Inferior parietal cortex (tissue), 1 donor: ENCODE results near the gene ZNF580.
A peak's percentile ranks its signal among the peaks of the same experiment; 100 is the strongest.

Source experiments
- DNase-seq: peaks from one replicate; pipeline ENCODE4 v3.0.0-alpha.2; 2016; ENCODE audit errors: extremely low spot score

The ZNF580 gene

DNA sequence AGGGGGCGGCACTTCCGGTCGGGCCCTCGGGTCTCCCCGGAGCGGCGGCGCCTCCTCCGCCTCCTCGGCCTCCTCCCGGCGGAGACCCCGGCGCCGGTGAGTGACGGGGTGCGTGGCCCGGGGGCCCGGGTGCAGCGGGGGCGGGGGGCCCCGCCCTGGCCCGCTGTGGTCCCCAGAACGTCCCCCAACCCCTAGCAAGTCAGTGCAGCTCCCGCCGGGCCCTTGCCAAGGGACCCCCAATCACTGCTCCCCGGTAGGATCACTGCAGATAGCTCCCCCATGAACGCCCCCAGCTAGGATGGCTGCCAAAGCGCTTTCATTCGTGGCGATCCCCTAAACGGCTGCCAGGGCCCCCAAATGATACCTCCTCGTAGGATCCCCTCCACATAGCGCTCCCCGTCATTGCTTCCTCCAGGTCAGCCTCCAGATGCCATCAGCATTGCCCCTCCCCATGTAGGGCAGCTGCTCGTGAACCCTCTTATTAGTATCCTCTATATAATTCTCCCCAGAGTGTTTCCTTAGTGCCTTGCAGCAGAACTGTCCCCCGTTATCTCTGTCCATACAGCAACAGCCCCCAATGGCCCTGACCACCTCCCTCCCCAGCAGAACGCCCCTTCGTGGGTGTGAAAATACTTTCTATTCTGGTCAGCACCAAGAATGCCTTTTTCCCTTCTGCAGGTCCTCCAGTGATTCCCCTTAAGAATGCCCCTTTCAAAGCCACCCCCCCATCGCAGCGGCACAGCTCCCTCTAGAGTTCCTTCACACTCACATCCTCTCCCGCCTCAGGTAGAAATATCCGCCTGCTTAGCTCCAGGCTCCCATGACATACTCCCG lies 34.9 kb upstream of the ZNF580 start, which contains the start of gene ZNF865:
Gene ZNF865, plus strand, starts transcription at position 11 of the 834 bp plus-strand sequence. CDS start 7,972 bp downstream, outside the sequence.
- DNase-seq, result peak; percentile 54

DNA sequence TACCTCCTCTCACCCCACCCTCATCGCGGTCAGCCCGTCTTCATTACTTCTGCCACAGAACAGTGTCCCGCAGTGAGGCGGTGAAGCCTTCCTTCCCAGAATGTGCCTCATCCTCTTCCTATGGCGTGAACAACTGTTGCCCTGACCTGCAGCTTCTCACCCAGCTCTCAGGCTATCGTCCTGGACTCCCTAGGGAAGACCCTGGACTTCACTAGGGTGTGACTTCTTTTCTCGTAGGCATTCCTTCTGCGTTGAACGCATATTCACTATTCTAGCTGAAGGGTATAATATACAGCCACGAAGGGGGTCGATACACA lies 34.4 kb upstream of the ZNF580 start:
- no peak for DNase-seq

DNA sequence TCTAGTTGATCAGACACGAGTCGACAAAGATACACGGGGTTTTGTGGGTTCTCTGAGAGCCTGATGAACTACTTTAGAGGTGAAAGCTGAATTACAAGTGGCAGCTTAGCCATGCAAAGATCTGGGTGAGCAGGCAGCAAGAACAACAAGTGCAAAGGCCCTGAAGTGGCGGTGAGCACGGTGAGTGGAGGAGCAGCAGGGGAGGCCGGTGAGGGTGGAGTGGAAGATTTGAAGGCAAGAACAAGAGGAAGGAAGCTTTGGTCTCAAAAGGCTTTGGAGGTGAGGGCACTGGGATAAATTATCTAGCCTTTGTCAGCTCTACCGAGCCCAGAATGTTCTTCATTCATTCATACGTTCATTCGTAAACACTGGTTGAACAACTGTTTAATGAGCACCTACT lies 34.0 kb upstream of the ZNF580 start:
- DNase-seq, result no peak

DNA sequence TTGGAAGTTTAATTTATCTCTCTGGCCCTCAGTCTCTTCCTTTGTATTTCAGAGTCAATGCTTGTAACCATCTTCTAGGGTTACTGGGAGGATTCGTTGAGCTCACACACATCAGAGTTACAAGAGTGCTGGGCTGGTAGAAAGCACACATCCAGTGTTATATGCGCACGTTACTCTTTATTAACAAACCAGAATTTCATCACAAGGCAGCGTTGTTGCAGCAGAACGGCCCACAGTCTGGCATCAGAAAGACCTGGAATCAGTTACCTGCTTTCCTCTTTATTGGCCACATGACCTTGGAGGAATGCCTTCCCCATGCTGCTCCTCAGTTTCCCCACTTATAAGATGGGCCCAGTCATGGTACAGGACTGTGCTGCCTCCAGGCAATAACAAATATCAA lies 31.5 kb upstream of the ZNF580 start:
- no peak for DNase-seq

DNA sequence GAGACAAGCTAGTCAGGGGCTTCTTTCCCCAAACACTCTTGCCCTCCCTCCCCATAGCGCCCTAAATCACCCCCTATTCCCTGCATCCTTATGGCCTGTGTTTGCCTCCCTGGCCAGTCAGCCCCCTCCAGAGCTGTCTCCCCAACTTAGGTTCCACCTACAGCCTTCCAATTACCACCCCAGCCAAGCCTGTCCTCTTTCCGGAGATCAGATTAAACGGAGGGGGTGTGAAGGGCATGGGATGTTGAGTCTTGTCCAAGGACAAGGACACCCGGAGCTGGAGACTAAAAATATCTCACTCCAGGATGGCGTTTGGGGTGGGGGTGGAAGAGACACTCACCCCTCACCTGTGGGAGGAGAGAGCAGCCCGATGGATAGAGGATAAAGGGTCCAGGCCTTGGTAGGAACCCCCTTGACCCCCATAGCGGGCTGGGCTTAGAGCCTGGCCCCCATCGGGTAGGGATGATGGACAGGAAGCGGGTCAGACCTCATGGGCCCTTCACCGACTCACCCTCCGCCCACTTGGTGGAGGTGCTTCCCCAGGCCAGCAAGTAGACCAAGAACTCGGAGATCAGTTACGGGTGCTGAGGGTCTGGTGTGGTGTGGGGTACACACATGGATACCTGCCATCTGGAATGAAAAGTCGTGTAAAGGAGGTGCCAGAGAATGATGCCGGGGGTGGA lies 29.4 kb upstream of the ZNF580 start:
- DNase-seq, result no peak

DNA sequence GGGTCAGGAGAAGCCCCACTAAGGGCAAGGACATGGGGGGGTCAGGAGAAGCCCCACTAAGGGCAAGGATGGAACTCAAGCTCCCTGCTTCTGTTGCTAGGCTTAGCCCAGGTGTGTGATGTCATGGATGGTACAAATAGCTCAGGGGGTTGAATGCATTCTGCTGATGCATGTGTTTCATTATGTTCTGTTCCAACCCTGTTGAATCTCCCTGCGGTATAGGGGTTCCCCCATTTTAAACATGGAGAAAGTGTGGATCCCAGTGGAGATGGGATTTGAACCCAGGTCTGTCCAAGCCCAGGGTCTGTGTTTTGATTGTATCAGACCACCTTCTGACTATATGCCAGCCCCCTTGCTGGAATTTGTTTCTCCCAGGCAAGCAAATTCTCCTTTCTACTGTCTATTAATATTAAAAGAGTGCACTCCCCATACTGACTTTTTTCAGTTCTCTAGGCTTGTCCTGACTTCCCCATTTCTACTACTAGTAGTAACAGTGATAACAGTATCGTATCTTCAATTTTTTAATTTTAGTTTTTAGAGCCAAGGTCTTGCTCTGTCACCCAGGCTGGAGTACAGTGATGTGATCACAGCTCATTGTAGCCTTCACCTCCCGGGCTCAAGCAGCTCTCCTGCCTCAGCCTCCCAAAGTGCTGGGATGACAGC lies 28.7 kb upstream of the ZNF580 start:
- DNase-seq, result no peak

DNA sequence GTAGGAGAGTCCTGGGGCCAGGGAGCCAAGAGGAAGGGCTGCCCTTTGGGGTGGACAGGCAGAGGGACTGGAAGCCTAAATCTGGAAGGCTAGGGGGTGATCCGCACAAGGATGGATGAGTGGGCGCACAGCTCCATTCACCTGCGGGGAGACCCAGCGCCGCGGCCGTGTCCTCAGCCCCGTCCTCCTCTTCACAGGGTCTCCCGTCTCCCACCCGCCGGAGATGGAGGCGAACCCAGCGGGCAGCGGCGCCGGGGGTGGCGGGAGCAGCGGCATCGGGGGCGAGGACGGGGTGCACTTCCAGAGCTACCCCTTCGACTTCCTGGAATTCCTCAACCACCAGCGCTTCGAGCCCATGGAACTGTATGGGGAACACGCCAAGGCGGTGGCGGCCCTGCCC lies 27.4 kb upstream of the ZNF580 start:
- no peak for DNase-seq

DNA sequence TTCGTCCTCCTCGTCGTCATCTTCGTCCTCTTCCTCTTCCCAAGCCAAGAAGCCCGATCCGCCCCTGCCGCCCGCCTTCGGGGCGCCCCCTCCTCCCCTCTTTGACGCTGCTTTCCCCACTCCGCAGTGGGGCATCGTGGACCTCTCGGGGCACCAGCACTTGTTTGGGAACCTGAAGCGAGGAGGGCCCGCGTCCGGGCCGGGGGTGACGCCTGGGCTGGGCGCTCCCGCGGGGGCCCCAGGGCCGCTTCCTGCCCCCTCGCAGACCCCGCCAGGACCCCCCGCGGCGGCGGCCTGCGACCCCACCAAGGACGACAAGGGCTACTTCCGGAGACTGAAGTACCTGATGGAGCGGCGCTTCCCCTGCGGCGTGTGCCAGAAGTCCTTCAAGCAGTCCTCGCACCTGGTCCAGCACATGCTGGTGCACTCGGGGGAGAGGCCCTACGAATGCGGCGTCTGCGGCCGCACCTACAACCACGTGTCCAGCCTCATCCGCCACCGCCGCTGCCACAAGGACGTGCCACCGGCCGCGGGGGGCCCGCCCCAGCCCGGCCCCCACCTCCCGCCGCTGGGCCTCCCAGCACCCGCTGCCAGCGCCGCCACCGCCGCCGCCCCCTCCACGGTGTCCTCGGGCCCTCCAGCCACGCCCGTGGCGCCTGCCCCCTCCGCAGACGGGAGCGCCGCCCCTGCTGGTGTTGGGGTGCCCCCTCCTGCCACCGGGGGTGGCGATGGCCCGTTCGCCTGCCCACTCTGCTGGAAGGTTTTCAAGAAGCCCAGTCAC lies 26.7 kb upstream of the ZNF580 start:
- no peak for DNase-seq

DNA sequence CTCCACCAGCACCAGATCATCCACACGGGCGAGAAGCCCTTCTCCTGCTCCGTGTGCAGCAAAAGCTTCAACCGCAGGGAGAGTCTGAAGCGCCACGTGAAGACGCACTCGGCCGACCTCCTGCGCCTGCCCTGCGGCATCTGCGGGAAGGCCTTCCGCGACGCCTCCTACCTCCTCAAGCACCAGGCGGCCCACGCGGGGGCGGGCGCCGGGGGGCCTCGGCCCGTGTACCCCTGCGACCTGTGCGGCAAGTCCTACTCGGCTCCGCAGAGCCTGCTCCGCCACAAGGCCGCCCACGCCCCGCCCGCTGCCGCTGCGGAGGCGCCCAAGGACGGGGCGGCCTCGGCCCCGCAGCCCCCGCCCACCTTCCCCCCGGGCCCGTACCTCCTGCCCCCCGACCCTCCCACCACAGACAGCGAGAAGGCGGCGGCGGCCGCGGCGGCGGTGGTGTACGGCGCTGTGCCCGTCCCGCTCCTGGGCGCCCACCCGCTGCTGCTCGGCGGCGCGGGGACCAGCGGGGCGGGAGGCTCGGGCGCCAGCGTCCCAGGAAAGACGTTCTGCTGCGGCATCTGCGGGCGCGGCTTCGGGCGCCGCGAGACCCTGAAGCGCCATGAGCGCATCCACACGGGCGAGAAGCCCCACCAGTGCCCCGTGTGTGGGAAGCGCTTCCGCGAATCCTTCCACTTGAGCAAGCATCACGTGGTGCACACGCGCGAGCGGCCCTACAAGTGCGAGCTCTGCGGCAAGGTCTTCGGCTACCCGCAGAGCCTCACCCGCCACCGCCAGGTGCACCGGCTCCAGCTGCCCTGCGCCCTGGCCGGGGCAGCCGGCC lies 25.9 kb upstream of the ZNF580 start:
- no peak for DNase-seq

DNA sequence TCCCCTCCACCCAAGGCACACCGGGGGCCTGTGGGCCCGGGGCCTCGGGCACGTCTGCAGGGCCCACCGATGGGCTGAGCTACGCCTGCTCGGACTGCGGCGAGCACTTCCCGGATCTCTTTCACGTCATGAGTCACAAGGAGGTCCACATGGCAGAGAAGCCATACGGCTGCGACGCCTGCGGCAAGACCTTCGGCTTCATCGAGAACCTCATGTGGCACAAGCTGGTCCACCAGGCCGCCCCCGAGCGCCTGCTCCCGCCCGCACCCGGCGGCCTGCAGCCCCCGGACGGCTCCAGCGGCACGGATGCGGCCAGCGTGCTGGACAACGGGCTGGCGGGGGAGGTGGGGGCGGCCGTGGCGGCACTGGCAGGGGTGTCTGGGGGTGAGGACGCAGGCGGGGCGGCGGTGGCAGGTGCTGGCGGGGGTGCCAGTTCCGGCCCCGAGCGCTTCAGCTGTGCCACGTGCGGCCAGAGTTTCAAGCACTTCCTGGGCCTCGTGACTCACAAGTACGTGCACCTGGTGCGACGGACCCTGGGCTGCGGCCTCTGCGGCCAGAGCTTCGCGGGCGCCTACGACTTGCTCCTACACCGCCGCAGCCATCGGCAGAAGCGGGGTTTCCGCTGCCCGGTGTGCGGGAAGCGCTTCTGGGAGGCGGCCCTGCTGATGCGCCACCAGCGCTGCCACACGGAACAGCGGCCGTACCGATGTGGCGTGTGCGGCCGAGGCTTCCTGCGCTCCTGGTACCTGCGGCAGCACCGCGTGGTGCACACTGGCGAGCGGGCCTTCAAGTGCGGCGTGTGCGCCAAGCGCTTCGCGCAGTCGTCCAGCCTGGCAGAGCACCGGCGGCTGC lies 25.0 kb upstream of the ZNF580 start:
- DNase-seq, result no peak

DNA sequence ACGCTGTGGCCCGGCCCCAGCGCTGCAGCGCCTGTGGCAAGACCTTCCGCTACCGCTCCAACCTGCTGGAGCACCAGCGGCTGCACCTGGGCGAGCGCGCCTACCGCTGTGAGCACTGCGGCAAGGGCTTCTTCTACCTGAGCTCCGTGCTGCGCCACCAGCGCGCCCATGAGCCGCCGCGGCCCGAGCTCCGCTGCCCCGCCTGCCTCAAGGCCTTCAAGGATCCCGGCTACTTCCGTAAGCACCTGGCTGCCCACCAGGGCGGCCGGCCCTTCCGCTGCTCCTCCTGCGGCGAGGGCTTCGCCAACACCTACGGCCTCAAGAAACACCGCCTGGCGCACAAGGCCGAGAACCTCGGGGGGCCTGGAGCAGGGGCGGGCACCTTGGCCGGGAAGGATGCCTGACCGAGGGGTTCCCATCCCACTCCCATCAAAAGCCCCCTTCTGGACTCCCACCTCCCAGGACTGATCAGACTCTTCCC lies 24.4 kb upstream of the ZNF580 start:
- DNase-seq, result no peak

DNA sequence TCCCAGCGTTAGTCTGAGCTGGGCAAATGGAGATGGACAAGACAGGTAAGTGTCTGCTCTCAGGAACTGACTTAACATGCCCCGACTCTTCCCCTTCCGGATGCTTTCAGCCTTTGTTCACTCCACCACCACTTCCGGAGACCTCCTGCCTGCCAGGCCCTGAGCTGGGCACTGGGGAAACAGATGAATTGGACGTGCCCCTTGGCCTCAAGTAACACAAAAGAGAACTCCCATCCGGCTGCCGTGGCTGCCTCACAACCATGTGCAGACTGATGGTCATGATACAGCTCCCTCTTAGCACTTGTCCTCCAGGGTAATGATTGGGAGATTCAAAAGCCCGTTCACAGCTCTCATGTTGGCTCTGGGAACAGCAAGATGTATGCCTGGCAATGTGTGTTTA lies 23.4 kb upstream of the ZNF580 start:
- no peak for DNase-seq

DNA sequence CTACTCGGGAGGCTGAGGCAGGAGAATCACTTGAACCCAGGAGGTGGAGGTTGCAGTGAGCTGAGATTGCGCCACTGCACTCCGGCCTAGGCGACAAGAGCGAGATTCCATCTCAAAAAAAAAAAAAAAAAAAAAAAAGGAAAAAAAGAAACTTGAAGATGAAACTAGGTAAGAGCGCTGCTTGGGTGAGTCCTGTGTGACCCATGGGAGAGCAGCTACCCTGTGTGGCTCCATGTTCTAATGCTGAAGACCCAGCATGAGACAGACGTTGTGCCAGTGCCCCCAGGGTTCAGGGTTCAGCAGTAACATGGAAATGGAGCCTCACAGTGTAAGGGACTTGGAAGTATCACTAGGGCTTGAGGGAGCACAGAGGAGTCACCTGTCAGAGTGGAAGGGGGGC lies 22.4 kb upstream of the ZNF580 start:
- DNase-seq, result no peak

DNA sequence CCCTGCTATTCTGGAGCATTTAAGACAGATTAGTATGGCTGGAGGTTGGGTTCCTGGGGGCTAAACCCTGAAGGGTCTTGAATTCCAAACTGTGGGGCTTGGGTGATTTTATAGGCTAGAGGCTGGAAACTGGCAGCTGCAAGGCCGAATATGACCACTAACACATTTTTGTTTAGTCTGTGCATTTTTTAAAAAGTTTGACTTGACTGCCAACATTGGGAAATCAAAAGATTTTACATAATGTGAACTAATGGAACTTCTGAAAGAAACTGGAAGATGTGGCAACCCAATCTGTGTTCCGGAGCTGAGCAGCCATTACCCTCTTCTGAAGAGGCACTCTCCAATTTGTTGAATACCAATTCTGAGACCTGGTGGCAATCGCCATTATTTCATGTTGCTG lies 21.5 kb upstream of the ZNF580 start:
- DNase-seq, result no peak

DNA sequence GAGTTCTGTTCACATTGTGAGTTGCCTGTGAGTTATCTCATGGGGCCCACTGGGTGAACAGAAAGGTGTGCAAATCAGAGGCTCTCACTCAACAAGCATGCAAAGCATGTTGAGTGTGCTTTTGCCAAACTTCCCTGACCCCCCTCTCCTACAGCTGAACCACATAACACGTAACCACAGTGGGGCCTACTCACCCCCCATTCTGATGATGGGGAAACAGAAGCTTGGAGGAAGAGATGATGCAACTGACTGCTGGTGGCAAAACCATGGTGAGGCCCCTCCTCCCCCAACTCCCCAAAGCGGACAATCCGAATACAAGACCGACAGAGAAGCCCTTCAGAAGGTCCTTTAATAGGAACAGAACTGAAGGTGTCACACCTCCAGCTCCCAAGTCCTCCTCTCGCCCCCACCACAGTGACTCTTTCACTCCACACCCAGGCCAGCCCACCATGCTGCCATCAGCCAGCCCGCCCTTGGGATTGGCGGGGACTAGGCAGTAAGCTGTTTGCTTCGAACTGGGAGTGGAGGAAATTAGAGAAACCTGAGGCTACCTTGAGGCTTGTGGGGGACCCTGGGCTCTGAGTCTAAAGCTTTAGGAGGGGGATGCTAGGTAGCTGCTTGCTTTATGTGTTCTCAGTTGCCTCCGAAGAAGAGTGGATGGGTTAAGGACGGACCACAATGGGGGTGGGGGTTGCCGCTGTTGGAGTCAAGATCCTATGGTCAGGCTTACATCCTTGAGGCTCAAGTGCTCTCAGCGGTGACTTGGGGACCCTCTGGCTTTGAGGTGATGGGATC lies 20.2 kb upstream of the ZNF580 start:
- no peak for DNase-seq

DNA sequence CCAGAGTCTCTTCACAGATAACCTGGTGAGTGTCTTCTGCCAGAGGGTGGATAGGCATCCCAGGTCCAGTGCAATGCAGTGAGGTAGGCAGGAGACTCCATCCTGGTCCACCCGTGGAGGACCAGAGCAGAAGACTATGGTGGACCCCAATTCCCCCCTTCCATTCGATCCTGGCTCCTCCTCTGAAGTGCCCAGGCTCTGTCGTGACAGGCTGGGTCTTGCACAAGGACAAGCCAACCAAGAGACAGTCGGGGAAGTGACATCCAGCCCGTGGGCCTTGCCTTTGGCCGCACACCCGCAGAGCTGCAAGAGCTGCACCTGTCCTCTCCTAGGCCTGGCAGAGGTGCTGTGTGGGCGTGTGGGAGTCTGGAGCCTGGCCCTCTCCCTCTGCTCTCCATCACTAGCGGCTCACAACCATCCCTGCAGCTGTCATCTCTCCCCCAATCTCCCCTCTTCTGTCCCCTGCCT lies 19.6 kb upstream of the ZNF580 start:
- DNase-seq, result no peak

DNA sequence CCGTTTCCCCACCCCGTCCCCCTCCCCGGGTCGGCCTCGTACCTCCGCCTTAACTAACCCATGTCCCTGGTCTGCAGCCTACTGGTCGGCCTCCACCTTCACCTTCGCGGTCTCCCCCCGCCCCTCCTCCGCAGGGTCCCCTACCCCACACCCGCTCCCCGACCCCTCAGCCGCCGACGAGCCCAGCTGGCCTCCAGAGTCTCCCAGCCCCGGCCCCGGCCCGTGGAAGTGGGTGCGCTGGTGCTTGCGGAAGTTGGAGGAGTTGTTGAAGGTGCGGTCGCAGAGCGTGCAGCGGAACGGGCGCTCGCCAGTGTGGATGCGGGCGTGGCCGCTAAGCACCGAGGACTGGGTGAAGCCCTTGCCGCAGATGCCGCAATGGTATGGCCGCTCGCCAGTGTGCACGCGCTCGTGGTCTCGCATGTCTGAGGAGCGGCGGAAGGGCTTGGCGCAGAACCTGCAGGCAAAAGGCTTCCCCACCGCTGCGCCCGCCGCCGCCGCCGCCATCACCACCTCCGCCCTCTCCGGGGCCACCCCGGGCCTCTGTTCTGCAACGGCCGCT lies 19.1 kb upstream of the ZNF580 start:
- no peak for DNase-seq

DNA sequence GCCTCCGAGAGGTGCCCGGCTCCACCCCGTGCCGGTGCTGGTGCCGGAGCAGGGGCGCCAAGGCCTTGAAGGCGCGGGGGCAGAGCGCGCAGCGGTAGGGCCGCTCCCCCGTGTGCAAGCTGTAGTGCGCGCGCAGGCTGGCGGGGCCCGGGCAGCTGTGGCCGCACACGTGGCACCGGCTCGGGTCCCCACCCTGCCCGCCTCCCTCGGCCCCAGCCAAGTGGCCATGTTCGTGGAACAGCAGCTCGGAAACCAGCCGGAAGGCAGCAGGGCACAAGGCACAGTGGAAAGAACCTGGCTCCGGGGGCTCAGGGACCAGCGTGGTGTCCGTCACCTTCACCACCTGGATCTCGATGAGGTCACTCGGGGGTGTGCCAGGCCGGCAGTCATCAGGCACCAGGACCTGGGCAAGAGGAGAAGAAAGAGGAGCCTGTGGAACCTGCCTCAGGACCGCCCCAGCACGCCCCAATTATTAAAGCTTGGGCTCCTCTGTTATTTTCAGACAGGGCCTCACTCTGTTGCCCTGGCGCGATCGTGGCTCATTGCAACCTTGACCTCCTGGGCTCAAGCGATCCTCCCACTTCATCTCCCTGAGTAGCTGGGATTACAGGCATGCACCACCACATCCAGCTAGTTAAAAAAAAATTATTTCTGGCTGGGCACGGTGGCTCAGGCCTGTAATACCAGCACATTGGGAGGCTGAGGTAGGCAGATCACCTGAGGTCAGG lies 18.4 kb upstream of the ZNF580 start:
- no peak for DNase-seq
